Measurements from ENCODE around the gene ZNF766.
A peak's percentile ranks its signal among the peaks of the same experiment; 100 is the strongest.
"Not testable (repeated sequence)": the region's sequence is repeated elsewhere in the genome, so short reads cannot be mapped to it uniquely, and the experiment has no call there.

The ZNF766 gene

GRCh38 chr19:52336791-52337381 lies 67.5 kb downstream of the ZNF766 start:
- Histone ChIP-seq H3K9ac (ENCODE audit: insufficient read length) (peak overlapping the region; percentile 97), H3K27ac (peak overlapping the region; percentile 76; the same call in 1 of the 2 replicates), H3K9me3 (ENCODE audit: low read depth, low read length) (peaks cover 9% of the 10 kb centered on the region; the same call in 1 of the 2 replicates), H3K36me3 (ENCODE audit: insufficient read depth, low read length) (peaks cover 10% of the 10 kb centered on the region), H3K4me3 (peak overlapping the region; percentile 92)
- no peak for DNase-seq (ENCODE audit: low read depth, low spot score)
- no peak for TF ChIP-seq FOXP2 (optimal IDR thresholded peaks at IDR 0.05; ENCODE audit: control extremely low read depth, extremely low read length, insufficient read depth)

GRCh38 chr19:52339022-52339421 lies 69.6 kb downstream of the ZNF766 start:
- H3K27ac ChIP-seq; H3K9me3 ChIP-seq (ENCODE audit: low read depth, low read length); DNase-seq (ENCODE audit: low read depth, low spot score); H3K36me3 ChIP-seq (ENCODE audit: insufficient read depth, low read length); H3K9ac ChIP-seq (ENCODE audit: insufficient read length); H3K4me3 ChIP-seq: not testable (repeated sequence)

GRCh38 chr19:52343548-52343947 lies 74.2 kb downstream of the ZNF766 start:
- no peak overlapping the region for H3K4me3 ChIP-seq
- H3K36me3 ChIP-seq (ENCODE audit: insufficient read depth, low read length) = peaks cover 11% of the 10 kb centered on the region
- no peaks in the 10 kb centered on the region for H3K9me3 ChIP-seq (ENCODE audit: low read depth, low read length)
- TF ChIP-seq FOXP2 (optimal IDR thresholded peaks at IDR 0.05; ENCODE audit: control extremely low read depth, extremely low read length, insufficient read depth) = no peak
- no peak for TF ChIP-seq POLR2AphosphoS5 (IDR thresholded peaks at IDR 0.05; ENCODE audit: borderline replicate concordance, low read depth, low read length)
- no peak for TF ChIP-seq EZH2 (IDR thresholded peaks at IDR 0.05)
- no peak for DNase-seq (ENCODE audit: low read depth, low spot score)
- H3K27ac ChIP-seq = no peak overlapping the region
- H3K9ac ChIP-seq (ENCODE audit: insufficient read length) = no peak overlapping the region

GRCh38 chr19:52345162-52345561 lies 75.8 kb downstream of the ZNF766 start:
- Histone ChIP-seq H3K9me3 (ENCODE audit: low read depth, low read length) (no peaks in the 10 kb centered on the region; the same call in 1 of the 2 replicates), H3K4me3 (no peak overlapping the region), H3K27ac (no peak overlapping the region), H3K9ac (ENCODE audit: insufficient read length) (no peak overlapping the region), H3K36me3 (ENCODE audit: insufficient read depth, low read length) (peaks cover 23% of the 10 kb centered on the region)
- TF ChIP-seq EZH2 (IDR thresholded peaks at IDR 0.05) (no peak), POLR2AphosphoS5 (IDR thresholded peaks at IDR 0.05; ENCODE audit: borderline replicate concordance, low read depth, low read length) (no peak), FOXP2 (optimal IDR thresholded peaks at IDR 0.05; ENCODE audit: control extremely low read depth, extremely low read length, insufficient read depth) (no peak)
- DNase-seq (ENCODE audit: low read depth, low spot score) = no peak

Measured in SK-N-MC (cell line).